HG03103 (cell line): ENCODE data around the gene TBX18.

Source experiments
- ATAC-seq: cut with Tn5 transposase; IDR thresholded peaks from one replicate; pipeline ENCODE4 v1.9.1; 2021; ENCODE audit warnings: low read depth; ENCODE audit not compliant: unreplicated experiment

TBX18 gene

DNA sequence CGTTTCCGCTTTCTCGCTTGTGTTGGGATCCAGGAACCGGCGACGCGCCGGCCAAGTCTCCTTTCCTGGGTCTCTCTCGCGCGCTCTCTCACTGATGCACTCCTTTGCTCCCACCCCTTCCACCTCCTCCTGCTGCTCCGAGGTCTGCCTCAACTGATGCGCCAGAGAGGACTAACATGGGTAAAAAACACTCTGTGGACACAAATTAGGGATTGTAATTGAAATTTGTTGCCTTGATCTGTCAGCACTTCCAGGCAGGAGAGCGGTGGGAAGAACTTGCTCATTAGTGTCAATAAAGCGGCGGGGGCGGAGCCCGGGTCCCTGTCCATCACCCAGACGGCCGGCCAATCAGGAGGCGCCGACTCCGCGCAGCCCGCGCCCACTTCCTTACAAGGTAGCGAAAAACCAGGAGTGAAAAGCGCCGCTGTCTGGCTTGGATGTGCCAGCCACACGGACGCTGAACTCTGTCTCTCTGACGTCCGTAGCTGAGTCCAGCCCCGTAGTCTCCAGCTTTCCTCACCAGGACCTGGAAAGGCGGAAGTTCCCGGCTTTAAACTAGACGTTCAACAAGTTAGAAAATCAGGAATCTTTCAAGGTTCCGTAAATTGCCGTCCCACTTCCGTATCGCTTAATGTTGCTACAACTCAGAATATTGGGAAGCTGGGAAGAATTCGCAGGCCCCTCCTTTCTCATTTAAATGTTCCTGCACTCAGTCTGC, at the start of gene TBX18:
Gene TBX18 (minus strand): TSS at position 267 of the 718 bp plus-strand sequence. CDS start 417 bp downstream, outside the sequence.
- ATAC-seq, result no peak

DNA sequence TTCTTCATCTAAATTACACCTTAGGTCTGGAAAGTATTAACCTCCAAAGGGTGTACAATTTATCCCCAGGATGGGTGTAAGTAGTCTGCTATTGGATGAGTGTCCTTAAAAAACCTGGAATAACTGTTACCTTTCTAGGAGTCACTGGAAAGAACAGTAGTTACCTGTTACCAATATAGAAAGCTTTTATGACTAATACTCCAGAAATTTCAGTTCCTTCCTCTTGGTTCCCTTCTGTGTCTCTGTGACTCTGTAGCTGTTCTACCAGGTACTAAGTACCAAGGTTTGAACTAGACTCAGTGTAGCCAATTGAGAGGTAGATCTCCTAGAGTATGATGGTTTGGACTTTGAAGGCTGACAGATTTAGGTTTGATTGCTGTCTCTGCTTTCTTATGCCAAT, 47.0 kb upstream of the TBX18 start:
- no peak for ATAC-seq

DNA sequence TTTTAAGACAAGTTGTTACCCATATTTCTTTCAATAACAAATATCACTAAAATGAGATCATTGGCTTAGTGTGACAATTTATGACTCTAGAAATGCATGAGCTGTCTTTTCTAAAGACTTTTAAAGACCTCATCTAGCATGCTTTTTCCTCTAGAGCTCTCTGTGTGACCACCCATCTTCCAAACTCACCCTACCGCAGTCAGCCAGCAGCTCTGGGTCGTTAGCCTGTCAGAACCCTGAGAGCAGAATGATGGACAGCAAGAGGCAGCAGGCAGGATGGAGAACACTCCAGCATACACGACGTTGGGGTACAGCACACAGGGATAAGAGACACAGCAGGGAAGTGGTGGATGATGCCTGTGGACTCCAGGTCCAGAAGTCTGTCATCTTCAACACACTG, 45.1 kb upstream of the TBX18 start:
- no peak for ATAC-seq

DNA sequence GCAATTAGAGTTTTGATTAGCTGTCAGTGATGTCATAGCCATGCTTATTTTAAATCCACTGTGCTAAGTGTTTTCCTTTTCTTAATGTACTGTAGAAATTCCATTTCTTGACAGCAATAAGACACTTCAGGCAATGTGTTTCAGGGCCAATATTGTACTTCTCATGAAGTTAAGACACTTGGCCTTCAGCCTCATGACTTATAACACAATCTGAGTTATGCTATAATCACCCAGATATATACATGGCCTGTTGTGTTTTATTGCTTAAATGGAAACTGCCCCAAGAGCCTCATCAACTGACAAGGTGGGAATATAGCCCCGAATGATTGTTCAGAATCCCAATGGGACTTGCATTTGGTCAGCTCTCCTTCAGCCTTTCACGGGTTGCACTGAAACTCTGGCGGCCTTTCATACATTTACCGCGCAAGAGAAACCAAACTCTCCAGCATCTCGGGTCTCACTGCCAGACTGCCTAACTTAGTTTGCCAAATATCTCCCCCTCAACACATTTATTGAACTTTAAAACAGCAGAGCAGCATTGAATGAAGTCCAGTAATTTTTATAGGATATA, 44.2 kb upstream of the TBX18 start:
- ATAC-seq, result no peak

DNA sequence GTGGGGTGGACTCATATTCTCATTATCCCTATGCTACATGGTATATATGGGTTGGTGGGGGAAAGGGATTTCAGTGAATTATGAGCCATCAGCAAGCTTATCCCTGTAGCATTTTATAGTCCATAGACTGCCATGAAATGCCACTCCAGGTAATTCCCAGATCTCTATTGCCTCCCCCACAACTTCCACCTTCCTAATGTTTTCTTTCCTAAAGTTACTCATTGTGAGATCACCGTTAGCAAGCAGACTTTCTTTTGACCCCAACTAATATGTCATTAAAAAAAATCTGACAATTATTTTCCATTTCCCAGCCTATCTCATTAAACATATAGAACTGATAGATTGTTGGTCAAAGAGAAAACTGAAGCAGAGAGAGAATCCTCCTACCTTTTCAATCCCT, 40.7 kb upstream of the TBX18 start:
- no peak for ATAC-seq

DNA sequence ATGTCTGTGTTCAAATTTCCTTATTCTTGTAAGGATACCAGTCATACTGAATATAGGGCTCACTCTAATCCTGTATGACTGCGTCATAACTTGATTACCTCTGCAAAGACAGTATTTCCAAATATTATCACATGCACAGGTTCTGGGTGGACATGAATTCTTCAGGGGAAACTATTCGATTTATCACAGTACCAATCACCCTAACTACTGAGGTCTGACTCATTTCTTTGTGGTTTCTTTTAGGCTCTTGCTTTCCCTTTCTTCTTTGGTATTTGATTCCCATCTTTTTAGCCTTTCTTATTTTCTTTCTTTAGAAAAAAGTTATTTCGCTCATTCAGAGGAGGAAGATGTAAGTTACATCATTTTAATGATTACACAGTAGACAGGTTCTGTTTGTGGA, 40.3 kb upstream of the TBX18 start:
- no peak for ATAC-seq

DNA sequence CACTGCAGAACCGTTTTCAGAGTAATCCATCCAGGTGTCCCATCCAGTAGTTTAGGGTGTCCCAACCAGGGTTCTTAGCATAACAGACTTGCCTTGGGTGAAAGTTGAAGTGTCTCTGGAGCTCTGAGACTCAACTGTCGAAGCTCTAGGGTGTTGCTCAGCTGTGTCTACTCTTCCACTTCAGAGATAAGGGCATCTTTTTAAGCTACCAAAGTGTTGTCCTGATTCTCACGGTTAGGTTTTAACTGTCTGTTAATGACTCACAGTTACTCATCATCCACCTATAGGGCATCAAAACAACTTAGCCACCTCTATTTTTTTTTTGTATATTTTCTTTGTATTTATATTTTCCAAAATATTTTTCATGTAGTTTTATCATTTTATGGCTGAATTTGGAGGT, 36.9 kb upstream of the TBX18 start:
- ATAC-seq, result no peak

DNA sequence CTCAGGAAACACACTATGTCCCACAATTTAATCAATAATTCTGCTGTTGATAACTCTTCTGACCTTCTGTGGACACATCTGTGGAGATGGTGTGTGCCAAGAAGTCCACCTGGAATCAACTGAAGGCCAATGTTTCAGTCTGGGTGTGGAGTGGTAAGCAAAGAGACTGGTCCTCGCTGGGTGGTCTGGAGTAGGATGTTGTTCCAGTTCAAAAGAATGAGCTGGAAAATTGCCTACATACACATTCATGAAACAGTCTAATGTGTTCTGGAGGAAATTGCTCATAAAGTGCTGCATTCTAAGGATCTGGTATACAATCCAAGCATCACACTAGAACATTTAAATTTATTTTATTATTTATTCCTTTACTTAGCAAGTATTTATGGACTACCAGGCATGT, 33.9 kb upstream of the TBX18 start:
- ATAC-seq, result no peak

DNA sequence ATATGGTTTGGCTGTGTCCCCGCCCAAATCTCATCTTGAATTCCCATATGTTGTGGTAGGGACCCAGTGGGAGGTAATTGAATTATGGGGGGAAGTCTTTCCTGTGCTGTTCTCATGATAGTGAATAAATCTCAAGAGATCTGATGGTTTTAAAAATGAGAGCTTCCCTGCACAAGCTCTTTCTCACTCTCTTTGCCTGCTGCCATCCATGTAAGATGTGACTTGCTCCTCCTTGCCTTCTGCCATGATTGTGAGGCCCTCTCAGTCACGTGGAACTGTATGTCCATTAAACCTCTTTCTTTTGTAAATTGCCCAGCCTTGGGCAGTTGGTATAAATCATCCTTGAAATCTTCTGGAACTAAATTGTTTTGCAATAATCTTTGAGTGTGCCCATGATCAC, 31.9 kb upstream of the TBX18 start:
- no peak for ATAC-seq

DNA sequence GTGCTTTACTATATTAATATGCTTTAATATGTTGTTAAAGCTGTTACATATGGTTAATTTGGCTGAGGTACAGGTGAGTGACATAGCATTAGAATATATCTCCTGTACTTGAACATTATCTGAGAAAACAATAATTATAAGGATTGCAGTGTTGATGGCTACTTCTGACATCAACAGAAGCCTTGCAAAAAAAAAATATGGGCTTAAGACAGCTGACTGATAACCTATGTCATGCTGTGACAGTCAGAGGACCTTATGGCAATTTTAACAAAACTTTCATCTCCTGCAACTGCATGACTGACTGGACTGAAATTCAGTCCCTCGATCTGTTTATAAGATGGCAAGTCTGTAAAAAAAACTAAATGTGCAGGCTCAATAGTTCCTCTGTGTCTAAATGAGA, 27.5 kb upstream of the TBX18 start:
- no peak for ATAC-seq

DNA sequence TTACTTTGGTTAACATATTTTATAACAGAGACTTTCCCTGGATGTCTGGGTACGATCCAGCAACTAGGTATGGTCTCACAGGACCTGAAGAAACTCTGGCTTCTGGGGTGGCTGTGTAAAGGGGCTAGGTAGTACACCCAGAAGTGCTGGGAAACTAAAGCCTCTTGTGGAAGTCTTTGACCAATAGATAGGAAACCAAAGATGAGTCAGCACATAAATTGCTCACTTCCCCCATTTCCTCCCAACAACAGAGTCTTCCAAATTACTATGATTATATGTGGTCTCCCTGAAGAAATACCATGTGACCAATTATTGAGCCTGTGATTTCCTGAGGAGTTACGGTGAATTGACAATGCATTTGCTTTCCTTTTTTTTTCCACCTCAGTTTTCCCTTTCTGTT, 26.8 kb upstream of the TBX18 start:
- ATAC-seq, result no peak

DNA sequence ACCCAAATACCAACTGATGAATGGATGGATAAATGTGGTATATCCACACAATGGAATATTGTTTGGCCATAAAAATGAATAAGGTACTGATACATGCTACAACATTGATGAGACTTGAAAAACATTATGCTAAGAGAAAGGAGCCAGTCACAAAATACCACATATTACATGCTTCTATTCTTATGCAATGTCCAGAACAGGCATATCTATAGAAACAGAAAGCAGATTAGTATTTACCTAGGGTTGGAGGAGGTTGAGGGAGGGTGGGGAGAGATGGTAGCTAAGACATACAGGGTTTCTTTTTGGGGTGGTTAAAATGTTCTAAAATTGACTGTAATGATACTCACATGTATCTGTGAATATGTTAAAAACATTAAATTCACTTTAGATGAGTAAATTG, 24.8 kb upstream of the TBX18 start:
- no peak for ATAC-seq

DNA sequence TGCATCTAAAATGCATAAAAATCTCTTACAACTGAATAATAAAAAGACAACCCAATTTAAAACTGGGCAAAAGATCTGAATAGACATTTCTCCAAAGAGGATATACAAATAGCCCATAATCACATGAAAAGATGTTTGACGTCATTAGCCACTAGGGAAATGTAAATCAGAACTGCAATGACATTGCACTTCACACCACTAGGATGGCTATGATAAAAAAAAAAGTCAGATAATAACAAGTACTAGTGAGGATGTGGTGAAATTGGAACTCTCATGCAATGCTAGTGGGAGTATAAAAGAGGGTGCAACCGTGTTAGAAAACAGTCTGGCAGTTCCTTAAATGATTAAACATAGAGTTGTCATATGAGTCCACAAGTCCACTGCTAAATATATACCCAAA, 24.3 kb upstream of the TBX18 start:
- no peak for ATAC-seq

DNA sequence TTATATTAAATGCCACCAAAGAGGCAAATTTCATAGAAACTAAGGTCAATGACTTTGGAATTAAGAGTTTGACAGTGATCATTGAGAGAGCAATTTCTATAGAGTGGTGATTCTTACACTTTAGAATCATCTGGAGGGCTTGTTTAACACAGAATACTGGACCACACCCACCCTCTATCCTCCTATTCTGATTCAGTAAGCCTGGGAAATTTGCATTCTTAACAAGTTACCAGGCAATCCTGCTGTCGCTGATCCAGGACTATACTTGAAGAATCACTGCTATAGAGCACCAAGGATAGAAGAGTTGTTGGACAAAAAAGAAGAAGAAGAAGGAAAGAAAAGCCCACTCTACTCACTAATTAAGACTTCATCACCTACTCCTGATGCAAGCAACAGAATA, 21.3 kb upstream of the TBX18 start:
- ATAC-seq, result no peak

DNA sequence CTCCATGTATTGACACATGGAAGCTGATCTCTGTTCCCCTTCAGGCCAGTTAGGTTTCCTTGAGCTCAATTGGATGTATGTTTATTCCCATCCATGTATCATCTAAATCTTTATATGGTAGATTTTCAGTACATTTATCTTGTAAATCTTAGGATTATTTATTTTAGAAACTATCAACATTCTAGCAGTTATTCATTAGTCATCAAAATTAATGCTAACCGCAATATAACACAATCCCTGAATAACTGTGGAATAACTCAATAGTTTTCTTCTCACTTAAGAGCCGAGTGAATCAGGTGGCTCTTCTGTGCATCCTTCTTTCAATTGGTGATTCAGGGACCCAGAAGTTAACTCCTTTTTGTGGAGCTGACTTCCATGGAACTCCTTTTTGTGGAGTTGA, 15.5 kb upstream of the TBX18 start:
- ATAC-seq, result no peak

DNA sequence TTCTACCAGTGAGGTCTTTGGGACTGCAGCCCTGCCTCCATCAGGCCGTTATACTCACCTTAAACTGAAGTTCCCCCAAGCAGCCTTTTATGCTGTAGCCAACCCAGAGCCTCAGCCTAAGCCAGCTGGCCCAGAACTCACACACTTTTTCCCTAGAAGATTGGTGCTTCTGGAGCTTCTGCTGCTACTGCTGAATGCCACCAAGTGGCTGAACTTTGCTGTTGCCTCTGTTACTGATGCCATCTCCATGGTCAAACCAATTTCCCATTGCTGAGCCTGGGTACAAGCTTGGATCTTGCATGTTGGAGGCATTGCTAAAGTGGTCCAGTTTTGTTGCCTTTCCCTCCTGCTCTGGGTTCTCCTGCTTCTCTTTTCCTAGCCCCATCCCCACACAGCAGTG, 15.0 kb upstream of the TBX18 start:
- ATAC-seq, result no peak

DNA sequence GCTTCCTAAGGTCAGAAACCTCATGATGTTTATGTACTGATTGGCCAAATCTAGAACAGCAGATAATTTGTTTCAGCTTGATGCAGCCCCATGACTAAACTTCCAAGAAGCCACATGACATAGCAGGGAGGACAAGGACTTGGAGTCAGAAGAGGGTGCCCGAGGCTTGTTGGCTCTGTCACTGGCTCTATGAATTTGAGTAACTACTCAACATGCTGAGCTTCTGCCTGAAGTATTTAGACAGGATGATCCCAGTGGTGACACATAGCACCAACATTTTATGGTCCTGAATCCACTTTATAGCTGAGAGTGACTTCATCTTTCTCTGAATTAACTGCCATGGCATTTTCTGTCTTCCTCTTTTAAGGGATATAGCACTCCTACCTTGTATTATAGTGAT, 13.5 kb upstream of the TBX18 start:
- no peak for ATAC-seq

DNA sequence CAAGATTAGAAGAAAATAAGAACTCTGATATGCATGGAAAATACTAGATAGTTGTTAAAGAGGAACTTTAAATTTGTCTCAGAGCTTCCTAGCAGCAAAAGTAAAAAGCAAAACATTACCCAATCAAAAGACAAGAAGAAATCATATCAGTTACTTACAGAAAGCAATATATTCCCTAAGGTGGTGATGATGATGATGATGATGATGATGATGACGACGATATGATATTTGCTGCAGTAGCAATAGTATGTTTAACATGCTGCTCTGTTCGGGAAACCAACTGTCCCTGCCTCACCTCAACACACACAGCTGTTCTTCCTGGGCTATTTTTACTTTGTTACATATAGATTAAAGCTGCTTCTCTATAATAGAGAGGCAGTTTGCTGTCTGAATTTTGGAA, 12.0 kb upstream of the TBX18 start:
- no peak for ATAC-seq

DNA sequence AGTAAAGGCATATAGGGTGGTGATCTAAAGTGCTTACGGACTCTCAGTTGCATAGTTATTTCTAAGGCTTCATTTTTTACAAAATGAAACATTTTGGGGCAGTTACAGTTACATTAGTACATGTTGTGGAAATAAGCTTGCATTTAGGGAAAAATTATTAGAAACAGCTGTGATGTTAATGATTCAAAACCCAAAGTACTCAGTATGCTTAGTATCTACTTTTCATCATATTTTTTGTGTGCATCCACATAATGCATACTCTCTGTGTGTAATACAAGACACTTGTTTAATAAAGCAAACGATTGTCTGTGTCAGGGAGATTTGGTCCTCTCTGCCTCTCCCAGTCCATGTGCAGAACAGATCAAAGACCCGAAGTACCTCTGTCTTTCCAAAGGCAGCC, 11.4 kb upstream of the TBX18 start:
- no peak for ATAC-seq

DNA sequence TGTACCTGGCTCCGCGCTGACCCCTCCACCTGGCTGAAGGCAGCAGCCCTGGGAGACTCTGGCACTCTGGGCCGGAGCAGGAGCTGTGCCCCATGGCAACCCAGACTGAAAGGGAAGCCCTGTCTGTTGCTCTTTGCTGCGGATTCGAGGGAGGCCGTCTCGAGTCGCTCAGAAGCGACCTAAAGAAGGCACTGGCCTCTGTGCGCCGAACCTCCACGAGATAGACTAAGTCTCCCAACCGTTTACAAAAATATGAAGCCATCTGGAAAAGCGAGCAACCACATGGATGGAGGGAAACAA, 10.5 kb upstream of the TBX18 start:
- ATAC-seq, result no peak

DNA sequence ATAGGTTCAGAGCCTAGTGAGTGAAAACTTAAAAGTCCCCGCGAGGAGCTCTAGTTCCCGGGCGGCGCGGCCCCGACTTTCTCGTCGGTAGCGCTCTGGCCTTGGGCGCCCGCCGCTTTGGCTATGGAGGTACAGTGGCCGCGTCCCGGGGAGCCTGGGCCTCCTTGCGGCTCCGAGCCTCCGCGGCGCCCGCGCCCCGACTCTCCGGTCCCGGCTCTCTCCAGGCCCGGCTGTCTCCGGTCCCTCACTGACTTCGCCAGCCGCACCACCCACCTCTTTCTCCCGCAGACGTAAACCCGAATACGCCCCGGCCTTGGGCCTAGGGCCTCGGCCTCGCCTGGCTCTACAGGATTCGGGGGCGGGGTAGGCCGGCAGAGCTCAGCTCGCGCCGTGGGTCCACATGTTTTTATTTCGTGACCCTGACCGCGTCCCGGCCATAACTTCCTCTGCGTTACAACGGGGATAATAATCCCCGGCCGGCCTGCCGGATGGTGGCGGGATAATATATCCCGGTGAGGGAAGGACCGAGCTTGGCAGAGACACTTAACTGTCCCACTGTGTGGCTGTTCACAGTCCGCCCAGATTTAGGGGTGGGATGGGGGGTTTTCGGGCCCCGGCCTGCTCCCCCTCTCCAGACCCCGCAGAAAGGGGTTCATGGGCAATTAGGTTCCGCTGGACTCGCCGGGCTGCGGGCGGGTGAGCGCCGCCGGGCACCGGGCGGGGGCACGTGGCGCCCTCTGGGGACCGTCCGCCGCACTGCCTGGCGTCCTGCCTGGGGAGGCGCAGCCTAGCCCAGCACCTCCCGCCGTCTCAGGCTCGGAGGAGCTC, 10.0 kb upstream of the TBX18 start:
- peak; percentile 68 for ATAC-seq
